Breast epithelium (tissue), 3 donors: ENCODE data around the gene DHDH.
"Not testable (repeated sequence)": the region's sequence is repeated elsewhere in the genome, so short reads cannot be mapped to it uniquely, and the experiment has no call there.

Experiments
- POLR2A ChIP-seq: fragments of 450-650 bp; IDR thresholded peaks from one replicate; pipeline ENCODE4 v1.6.1; 2016; ENCODE audit warnings: antibody characterized with exemption, mild to moderate bottlenecking, moderate library complexity
- TF ChIP-seq, protein P1 (sequence below), 3 donors: fragments of 450-650 bp; IDR thresholded peaks; one replicate each; pipeline ENCODE4 v1.5.1; 2016 to 2017; ENCODE audit warnings: antibody characterized with exemption in 3 of 3, mild to moderate bottlenecking in 3 of 3, moderate library complexity in 3 of 3

DNA sequence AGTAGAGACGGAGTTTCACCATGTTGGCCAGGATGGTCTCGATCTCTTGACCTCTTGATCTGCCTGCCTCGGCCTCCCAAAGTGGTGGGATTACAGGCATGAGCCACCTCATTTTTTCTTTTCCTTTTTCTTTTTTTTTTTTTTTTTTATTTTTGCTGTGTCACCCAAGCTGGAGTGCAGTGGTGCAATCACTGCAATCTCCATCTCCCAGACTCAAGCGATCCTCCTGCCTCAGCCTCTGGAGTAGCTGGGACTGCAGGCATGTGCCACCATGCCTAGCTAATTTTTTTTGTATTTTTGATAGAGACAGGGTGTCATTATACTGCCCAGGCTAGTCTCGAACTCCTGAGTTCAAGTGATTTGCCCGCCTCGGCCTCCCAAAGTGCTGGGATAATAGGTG, 31.2 kb upstream of the DHDH start:
- TF ChIP-seq, protein P1, sequence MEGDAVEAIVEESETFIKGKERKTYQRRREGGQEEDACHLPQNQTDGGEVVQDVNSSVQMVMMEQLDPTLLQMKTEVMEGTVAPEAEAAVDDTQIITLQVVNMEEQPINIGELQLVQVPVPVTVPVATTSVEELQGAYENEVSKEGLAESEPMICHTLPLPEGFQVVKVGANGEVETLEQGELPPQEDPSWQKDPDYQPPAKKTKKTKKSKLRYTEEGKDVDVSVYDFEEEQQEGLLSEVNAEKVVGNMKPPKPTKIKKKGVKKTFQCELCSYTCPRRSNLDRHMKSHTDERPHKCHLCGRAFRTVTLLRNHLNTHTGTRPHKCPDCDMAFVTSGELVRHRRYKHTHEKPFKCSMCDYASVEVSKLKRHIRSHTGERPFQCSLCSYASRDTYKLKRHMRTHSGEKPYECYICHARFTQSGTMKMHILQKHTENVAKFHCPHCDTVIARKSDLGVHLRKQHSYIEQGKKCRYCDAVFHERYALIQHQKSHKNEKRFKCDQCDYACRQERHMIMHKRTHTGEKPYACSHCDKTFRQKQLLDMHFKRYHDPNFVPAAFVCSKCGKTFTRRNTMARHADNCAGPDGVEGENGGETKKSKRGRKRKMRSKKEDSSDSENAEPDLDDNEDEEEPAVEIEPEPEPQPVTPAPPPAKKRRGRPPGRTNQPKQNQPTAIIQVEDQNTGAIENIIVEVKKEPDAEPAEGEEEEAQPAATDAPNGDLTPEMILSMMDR (IDR thresholded peaks at IDR 0.05) = not testable (repeated sequence)
- not testable (repeated sequence) for TF ChIP-seq POLR2A
